ENCODE data around the gene IMPA2. TPM values are rescaled to one million over a fixed set of nuclear protein-coding genes. Genes with fewer than 3 reads are reported as not detected.
"Not testable (repeated sequence)": the region's sequence is repeated elsewhere in the genome, so short reads cannot be mapped to it uniquely, and the experiment has no call there.

Gene IMPA2
- total RNA-seq, 1 donor = 41.5 TPM

DNA sequence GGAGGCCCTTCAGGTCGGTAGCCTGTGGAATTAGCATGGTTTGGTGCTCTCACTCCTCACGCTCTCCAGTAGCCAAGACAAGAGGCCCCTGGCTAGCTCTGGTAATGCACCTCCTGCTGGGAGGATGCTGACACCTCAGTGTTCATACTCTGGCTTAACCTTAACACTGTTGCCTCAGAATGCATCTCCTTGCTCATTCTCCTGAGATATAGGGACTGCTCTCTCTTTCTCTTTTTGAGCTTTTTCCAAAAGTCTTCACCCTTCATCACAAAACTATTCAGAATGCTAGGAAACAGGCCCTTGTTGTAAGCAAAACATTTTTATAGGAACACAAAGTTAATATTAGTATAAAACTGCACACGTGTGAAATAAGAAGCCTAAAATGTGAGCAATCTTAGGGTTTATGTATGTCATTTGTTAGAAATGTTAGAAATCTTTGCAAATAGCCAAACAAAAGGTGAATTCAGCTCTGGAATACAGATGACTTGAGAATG, 17.3 kb upstream of the IMPA2 start:
- TF ChIP-seq, protein P1, sequence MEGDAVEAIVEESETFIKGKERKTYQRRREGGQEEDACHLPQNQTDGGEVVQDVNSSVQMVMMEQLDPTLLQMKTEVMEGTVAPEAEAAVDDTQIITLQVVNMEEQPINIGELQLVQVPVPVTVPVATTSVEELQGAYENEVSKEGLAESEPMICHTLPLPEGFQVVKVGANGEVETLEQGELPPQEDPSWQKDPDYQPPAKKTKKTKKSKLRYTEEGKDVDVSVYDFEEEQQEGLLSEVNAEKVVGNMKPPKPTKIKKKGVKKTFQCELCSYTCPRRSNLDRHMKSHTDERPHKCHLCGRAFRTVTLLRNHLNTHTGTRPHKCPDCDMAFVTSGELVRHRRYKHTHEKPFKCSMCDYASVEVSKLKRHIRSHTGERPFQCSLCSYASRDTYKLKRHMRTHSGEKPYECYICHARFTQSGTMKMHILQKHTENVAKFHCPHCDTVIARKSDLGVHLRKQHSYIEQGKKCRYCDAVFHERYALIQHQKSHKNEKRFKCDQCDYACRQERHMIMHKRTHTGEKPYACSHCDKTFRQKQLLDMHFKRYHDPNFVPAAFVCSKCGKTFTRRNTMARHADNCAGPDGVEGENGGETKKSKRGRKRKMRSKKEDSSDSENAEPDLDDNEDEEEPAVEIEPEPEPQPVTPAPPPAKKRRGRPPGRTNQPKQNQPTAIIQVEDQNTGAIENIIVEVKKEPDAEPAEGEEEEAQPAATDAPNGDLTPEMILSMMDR (IDR thresholded peaks at IDR 0.05; ENCODE audit: insufficient read depth, low read depth, low read length) = peak; percentile 35
- DNase-seq (ENCODE audit: low read depth) = peak; percentile 60

DNA sequence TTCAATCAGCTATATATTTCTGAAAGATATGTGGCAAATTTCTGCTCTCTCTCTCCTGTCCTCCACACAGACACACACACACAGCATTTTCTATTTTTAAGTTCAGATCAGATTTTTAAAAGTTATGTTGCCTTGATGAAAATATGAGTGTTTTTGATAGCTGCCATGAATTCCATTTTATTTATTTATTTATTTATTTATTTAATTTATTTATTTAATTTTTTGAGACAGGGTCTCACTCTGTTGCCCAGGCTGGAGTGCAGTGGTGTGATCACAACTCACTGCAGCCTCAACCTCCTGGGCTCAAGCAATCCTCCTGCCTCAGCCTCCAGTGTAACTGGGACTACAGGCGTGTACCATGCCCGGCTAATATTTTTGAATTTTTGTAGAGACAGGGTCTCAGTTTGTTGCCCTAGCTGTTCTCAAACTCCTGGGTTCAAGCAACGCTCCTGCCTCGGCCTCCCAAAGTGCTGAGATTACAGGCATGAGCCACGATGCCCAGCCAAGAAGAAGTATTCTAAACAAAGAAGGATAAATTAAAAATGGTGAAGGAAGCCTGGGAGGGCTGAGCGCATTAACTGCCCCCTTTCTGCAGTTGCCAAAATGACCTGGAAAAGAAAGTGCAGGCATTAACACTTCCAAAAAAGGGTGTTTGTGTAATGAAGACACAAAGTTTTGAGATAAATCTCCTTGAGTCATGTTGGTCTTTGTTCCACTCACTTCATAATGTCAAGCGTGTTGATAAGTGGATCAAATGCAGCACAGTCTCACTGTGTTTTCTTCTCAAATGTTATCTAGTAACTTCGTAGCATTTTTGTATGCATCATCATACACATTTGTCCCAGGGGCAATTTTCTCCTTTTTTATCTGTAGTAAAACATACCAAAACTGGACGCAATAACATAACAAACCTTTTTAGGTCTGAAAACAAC, 11.1 kb upstream of the IMPA2 start:
- TF ChIP-seq, protein P1 (IDR thresholded peaks at IDR 0.05; ENCODE audit: insufficient read depth, low read depth, low read length) = no peak
- no peak overlapping the region for H3K4me3 ChIP-seq (ENCODE audit: low read depth, low read length)
- DNase-seq (ENCODE audit: low read depth) = no peak

More for the DNA sequence above, 17.3 kb upstream of the IMPA2 start:
- no peak overlapping the region for H3K4me3 ChIP-seq (ENCODE audit: low read depth, low read length)

DNA sequence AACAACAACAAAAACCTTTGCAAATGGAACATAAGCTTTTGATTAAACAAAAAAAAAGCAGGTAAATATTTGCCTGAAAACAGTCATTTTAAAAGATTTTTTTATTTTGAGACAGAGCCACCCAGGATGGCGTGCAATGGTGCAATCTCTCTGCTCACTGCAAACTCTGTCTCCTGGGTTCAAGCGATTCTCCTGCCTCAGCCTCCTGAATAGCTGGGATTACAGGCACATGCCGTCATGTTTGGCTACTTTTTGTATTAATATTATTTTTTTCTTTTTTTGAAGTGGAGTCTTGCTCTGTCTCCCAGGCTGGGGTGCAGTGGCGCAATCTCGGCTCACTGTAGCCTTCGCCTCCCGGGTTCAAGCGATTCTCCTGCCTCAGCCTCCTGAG, 10.5 kb upstream of the IMPA2 start:
- H3K4me3 ChIP-seq (ENCODE audit: low read depth, low read length); DNase-seq (ENCODE audit: low read depth): not testable (repeated sequence)

DNA sequence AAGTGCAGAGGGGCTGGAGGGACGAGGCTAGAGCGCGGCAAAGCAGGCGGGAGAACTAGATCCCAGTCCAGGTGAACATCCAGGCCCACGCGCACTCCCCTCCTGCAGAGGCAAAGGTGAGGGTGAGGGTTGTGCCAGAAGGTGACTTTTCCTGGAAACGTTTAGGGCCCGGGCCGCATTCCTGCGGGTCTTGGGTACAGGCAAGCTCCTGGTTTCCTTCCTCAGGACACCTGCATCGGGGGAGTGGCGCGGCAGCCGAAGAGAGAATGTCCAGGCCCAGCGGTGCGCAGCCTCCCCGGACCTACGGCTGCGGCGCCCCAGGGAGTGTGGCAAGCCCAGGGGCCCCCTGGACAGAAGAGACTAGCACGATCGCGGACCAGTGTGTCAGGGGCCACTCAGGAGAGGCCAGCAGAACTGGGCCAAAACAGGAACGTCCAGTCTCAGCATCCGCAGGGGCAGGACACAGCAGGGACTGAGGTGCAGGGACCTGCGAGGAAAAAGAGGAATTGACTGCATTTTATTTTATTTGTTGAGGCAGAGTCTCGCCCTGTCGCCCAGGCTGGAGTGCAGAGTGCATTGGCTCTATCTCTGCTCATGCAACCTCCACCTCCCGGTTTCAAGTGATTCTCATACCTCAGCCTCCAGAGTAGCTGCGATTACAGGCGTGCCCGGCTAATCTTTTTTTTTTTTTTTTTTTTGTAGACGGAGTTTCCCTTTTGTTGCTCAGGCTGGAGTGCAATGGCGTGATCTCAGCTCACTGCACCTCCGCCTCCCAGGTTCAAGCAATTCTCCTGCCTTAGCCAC, 8.7 kb upstream of the IMPA2 start:
- TF ChIP-seq, protein P1 (IDR thresholded peaks at IDR 0.05; ENCODE audit: insufficient read depth, low read depth, low read length) = no peak
- DNase-seq (ENCODE audit: low read depth) = no peak
- no peak overlapping the region for H3K4me3 ChIP-seq (ENCODE audit: low read depth, low read length)

DNA sequence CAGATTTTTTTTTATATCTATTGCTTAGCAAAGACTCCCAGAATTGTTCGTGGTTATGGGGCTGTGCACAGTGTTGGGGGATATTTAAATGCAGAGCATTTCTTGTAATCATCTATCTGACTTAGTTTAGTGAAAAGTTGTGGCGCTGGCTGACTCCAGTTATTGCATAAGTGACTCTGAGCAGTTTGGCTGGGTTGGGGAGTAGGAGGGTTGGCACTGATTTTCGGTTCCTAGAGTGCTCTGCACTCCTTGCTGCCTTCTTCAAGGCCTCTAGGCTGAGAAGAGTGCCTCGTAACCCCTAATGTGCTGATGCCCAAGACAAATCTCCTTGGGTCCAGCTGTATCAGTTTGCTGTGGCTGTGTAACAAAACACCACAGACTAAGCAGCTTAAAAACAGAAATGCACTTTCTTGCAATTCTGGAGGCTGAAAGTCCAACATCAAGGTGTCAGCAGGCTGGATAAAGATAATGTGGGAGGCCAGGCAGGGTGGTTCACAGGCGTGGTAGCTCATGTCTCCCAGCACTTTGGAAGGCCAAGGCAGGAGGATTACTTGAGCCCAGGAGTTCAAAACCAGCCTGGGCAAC, 6.5 kb upstream of the IMPA2 start:
- DNase-seq (ENCODE audit: low read depth) = no peak
- TF ChIP-seq, protein P1 (IDR thresholded peaks at IDR 0.05; ENCODE audit: insufficient read depth, low read depth, low read length) = no peak
- H3K4me3 ChIP-seq (ENCODE audit: low read depth, low read length) = no peak overlapping the region

DNA sequence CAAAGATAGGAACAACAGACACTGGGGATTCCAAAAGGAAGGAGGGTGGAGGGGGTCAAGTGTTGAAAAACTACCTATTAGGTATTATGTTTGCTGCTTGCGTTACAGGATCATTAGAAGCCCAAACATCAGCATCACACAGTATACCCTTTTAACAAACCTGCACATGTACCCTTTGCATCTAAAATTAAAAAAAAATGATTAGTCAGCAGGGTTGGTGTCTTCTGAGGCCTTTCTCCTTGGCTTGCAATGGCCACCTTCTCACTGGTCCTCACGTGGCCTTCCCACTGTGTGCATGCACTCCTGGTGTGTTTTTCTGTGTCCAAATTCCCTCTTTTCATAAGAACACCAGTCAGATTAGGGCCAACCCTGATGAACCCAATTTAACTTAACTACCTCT, 5.6 kb upstream of the IMPA2 start:
- no peak for DNase-seq (ENCODE audit: low read depth)
- TF ChIP-seq, protein P1 (IDR thresholded peaks at IDR 0.05; ENCODE audit: insufficient read depth, low read depth, low read length) = no peak
- H3K4me3 ChIP-seq (ENCODE audit: low read depth, low read length) = no peak overlapping the region
